Glutamatergic neuron (in vitro differentiated cells): ENCODE results near the gene PI16. TPM values are rescaled to one million over a fixed set of nuclear protein-coding genes. Genes with fewer than 3 reads are reported as not detected.
"Not testable (repeated sequence)": the region's sequence is repeated elsewhere in the genome, so short reads cannot be mapped to it uniquely, and the experiment has no call there.

Source experiments
- DNase-seq: peaks from one replicate; pipeline ENCODE4 v3.0.0; 2022
- H3K27ac Mint-ChIP-seq: one replicate; pipeline ENCODE4 v1.8.0; 2020; ENCODE audit warnings: mild to moderate bottlenecking, mixed read lengths, inconsistent platforms; ENCODE audit not compliant: unreplicated experiment
- H3K27me3 Mint-ChIP-seq: one replicate; pipeline ENCODE4 v1.8.0; 2020; ENCODE audit warnings: mild to moderate bottlenecking, moderate library complexity, mixed read lengths, inconsistent platforms; ENCODE audit not compliant: unreplicated experiment
- H3K36me3 Mint-ChIP-seq: one replicate; pipeline ENCODE4 v1.8.0; 2020; ENCODE audit warnings: mild to moderate bottlenecking, mixed read lengths, inconsistent platforms; ENCODE audit not compliant: unreplicated experiment
- H3K4me1 Mint-ChIP-seq: one replicate; pipeline ENCODE4 v1.8.0; 2020; ENCODE audit warnings: mild to moderate bottlenecking, low read depth, mixed read lengths, inconsistent platforms; ENCODE audit not compliant: unreplicated experiment
- H3K4me3 Mint-ChIP-seq: one replicate; pipeline ENCODE4 v1.8.0; 2020; ENCODE audit warnings: mild to moderate bottlenecking, mixed read lengths, inconsistent platforms; ENCODE audit not compliant: unreplicated experiment
- H3K9me3 Mint-ChIP-seq: one replicate; pipeline ENCODE4 v1.8.0; 2020; ENCODE audit warnings: mild to moderate bottlenecking, moderate library complexity, mixed read lengths, inconsistent platforms; ENCODE audit not compliant: unreplicated experiment
- CTCF ChIP-seq: fragments of 200-600 bp; sonication (generic); IDR thresholded peaks from one replicate; pipeline ENCODE4 v1.5.0; 2021; ENCODE audit not compliant: partially characterized antibody, unreplicated experiment
- total RNA-seq: library from RNA; stranded (reverse); fragmentation: NEBNext Ultra II Directional; extraction: Animal tissue kit (Norgen Biotek cat#: 25700); gene quantifications from one replicate; pipeline ENCODE4 v1.2.1, GENCODE V29; 2021; ENCODE audit not compliant: unreplicated experiment

The PI16 gene
- total RNA-seq, 1 donor from 2014 or later: not detected

- Mint-ChIP-seq H3K4me3 (no peak overlapping the region), H3K27ac (no peak overlapping the region), H3K36me3 (no peaks in the 10 kb centered on the region), H3K4me1 (no peaks in the 10 kb centered on the region), H3K9me3 (no peaks in the 10 kb centered on the region), H3K27me3 (peaks cover 1% of the 10 kb centered on the region)
- no peak for TF ChIP-seq CTCF
- no peak for DNase-seq
Measured at GRCh38 chr6:36946526-36946925, 8.0 kb upstream of the PI16 start.

- Mint-ChIP-seq H3K9me3 (no peaks in the 10 kb centered on the region), H3K36me3 (no peaks in the 10 kb centered on the region), H3K27me3 (no peaks in the 10 kb centered on the region), H3K27ac (no peak overlapping the region), H3K4me1 (no peaks in the 10 kb centered on the region), H3K4me3 (no peak overlapping the region)
- no peak for TF ChIP-seq CTCF
- no peak for DNase-seq
Measured at GRCh38 chr6:36947570-36948351, 6.8 kb upstream of the PI16 start.

GRCh38 chr6:36949076-36949475 lies 5.5 kb upstream of the PI16 start:
- not testable (repeated sequence) for DNase-seq, H3K4me1 Mint-ChIP-seq, H3K4me3 Mint-ChIP-seq

GRCh38 chr6:36949636-36950035 lies 4.9 kb upstream of the PI16 start:
- H3K4me1 Mint-ChIP-seq: no peaks in the 10 kb centered on the region
- no peaks in the 10 kb centered on the region for H3K36me3 Mint-ChIP-seq
- TF ChIP-seq CTCF: no peak
- no peak overlapping the region for H3K27ac Mint-ChIP-seq
- H3K4me3 Mint-ChIP-seq: no peak overlapping the region
- H3K27me3 Mint-ChIP-seq: no peaks in the 10 kb centered on the region
- no peak for DNase-seq
- H3K9me3 Mint-ChIP-seq: peaks cover 2% of the 10 kb centered on the region

More at GRCh38 chr6:36949076-36949475, 5.5 kb upstream of the PI16 start:
- H3K9me3 Mint-ChIP-seq, H3K27me3 Mint-ChIP-seq, H3K36me3 Mint-ChIP-seq, H3K27ac Mint-ChIP-seq: not testable (repeated sequence)

- Mint-ChIP-seq H3K4me3 (no peak overlapping the region), H3K4me1 (no peaks in the 10 kb centered on the region), H3K36me3 (no peaks in the 10 kb centered on the region), H3K9me3 (peaks cover 2% of the 10 kb centered on the region), H3K27ac (no peak overlapping the region), H3K27me3 (peaks cover 1% of the 10 kb centered on the region)
- TF ChIP-seq CTCF: no peak
- no peak for DNase-seq
Measured at GRCh38 chr6:36953931-36954261, 642 bp upstream of the PI16 start.
